Loucy (cell line): ENCODE results near the gene ABHD2.

Experiments used
- CTCF ChIP-seq: fragments of 200-600 bp; sonication (generic); conservative IDR thresholded peaks from 2 replicates; pipeline ENCODE4 v1.5.1; 2014; ENCODE audit warnings: mild to moderate bottlenecking, antibody characterized with exemption, low read length
- EZH2phosphoT487 ChIP-seq: fragments of 200-600 bp; IDR thresholded peaks from 2 replicates; pipeline ENCODE4 v1.6.1; 2018; ENCODE audit warnings: antibody characterized with exemption, mild to moderate bottlenecking, moderate library complexity, borderline replicate concordance

GRCh38 chr15:89121414-89121813 is 33.2 kb downstream of the ABHD2 start:
- TF ChIP-seq CTCF (no peak), EZH2phosphoT487 (no peak)
